ENCODE measurements around the gene TTLL12.

The TTLL12 gene

GRCh38 chr22:43220625-43221380 is 33.9 kb upstream of the TTLL12 start:
- no peak overlapping the region for H2AFZ ChIP-seq (ENCODE audit: low read length)
- no peak overlapping the region for H3K9ac ChIP-seq (ENCODE audit: low read length)

GRCh38 chr22:43218786-43219185 is 31.9 kb upstream of the TTLL12 start:
- Histone ChIP-seq H3K4me2 (ENCODE audit: low read length) (no peak overlapping the region), H3F3A (ENCODE audit: insufficient read depth, low read length) (no peaks in the 10 kb centered on the region), H3K27ac (ENCODE audit: low read depth, low read length, poor library complexity, severe bottlenecking) (no peak overlapping the region), H3K4me3 (ENCODE audit: low read depth, low read length, poor library complexity, severe bottlenecking) (no peak overlapping the region), H3K9me2 (ENCODE audit: low read depth, low read length) (no peaks in the 10 kb centered on the region), H3K9me3 (ENCODE audit: low read length) (no peaks in the 10 kb centered on the region), H3K36me3 (ENCODE audit: insufficient read depth, low read length) (no peaks in the 10 kb centered on the region), H4K20me1 (ENCODE audit: insufficient read depth, low read length) (no peaks in the 10 kb centered on the region), H2AFZ (ENCODE audit: low read length) (no peak overlapping the region), H3K4me1 (ENCODE audit: insufficient read depth, low read length, severe bottlenecking) (no peaks in the 10 kb centered on the region), H3K27me3 (ENCODE audit: insufficient read depth, low read length) (peaks cover 12% of the 10 kb centered on the region), H3K79me2 (ENCODE audit: insufficient read depth, low read length) (no peaks in the 10 kb centered on the region), H3K9ac (ENCODE audit: low read length) (no peak overlapping the region)
- TF ChIP-seq CTCF (IDR thresholded peaks at IDR 0.05; ENCODE audit: low read length) = no peak
- no peak for TF ChIP-seq EZH2 (IDR thresholded peaks at IDR 0.05; ENCODE audit: borderline replicate concordance, low read length)

More at GRCh38 chr22:43220625-43221380, 33.9 kb upstream of the TTLL12 start:
- Histone ChIP-seq H3K79me2 (ENCODE audit: insufficient read depth, low read length) (no peaks in the 10 kb centered on the region), H3K4me1 (ENCODE audit: insufficient read depth, low read length, severe bottlenecking) (no peaks in the 10 kb centered on the region), H3K36me3 (ENCODE audit: insufficient read depth, low read length) (no peaks in the 10 kb centered on the region), H4K20me1 (ENCODE audit: insufficient read depth, low read length) (no peaks in the 10 kb centered on the region), H3K9me3 (ENCODE audit: low read length) (no peaks in the 10 kb centered on the region), H3K27me3 (ENCODE audit: insufficient read depth, low read length) (no peaks in the 10 kb centered on the region; the same call in 1 of the 2 replicates), H3F3A (ENCODE audit: insufficient read depth, low read length) (no peaks in the 10 kb centered on the region), H3K27ac (ENCODE audit: low read depth, low read length, poor library complexity, severe bottlenecking) (no peak overlapping the region), H3K4me3 (ENCODE audit: low read depth, low read length, poor library complexity, severe bottlenecking) (no peak overlapping the region), H3K9me2 (ENCODE audit: low read depth, low read length) (no peaks in the 10 kb centered on the region), H3K4me2 (ENCODE audit: low read length) (no peak overlapping the region)
- TF ChIP-seq CTCF (IDR thresholded peaks at IDR 0.05; ENCODE audit: low read length) = no peak
- no peak for TF ChIP-seq EZH2 (IDR thresholded peaks at IDR 0.05; ENCODE audit: borderline replicate concordance, low read length)

- no peaks in the 10 kb centered on the region for H3K9me2 ChIP-seq (ENCODE audit: low read depth, low read length)
- no peaks in the 10 kb centered on the region for H3K79me2 ChIP-seq (ENCODE audit: insufficient read depth, low read length)
- no peaks in the 10 kb centered on the region for H3K4me1 ChIP-seq (ENCODE audit: insufficient read depth, low read length, severe bottlenecking)
- no peaks in the 10 kb centered on the region for H3K36me3 ChIP-seq (ENCODE audit: insufficient read depth, low read length)
- TF ChIP-seq CTCF (IDR thresholded peaks at IDR 0.05; ENCODE audit: low read length) (no peak), EZH2 (IDR thresholded peaks at IDR 0.05; ENCODE audit: borderline replicate concordance, low read length) (no peak)
- H4K20me1 ChIP-seq (ENCODE audit: insufficient read depth, low read length) = no peaks in the 10 kb centered on the region
- peaks cover 12% of the 10 kb centered on the region; the same call in 1 of the 2 replicates for H3K27me3 ChIP-seq (ENCODE audit: insufficient read depth, low read length)
- no peaks in the 10 kb centered on the region for H3F3A ChIP-seq (ENCODE audit: insufficient read depth, low read length)
- no peak overlapping the region for H3K27ac ChIP-seq (ENCODE audit: low read depth, low read length, poor library complexity, severe bottlenecking)
- no peak overlapping the region for H3K9ac ChIP-seq (ENCODE audit: low read length)
- no peak overlapping the region for H2AFZ ChIP-seq (ENCODE audit: low read length)
- H3K4me3 ChIP-seq (ENCODE audit: low read depth, low read length, poor library complexity, severe bottlenecking) = no peak overlapping the region
- no peaks in the 10 kb centered on the region for H3K9me3 ChIP-seq (ENCODE audit: low read length)
- H3K4me2 ChIP-seq (ENCODE audit: low read length) = no peak overlapping the region
These were observed 30.5 kb upstream of the TTLL12 start for GRCh38 chr22:43217285-43218030.

Data from OCI-LY1 (cell line).